ENCODE measurements around the gene CISTR.

- TF ChIP-seq, protein P1, sequence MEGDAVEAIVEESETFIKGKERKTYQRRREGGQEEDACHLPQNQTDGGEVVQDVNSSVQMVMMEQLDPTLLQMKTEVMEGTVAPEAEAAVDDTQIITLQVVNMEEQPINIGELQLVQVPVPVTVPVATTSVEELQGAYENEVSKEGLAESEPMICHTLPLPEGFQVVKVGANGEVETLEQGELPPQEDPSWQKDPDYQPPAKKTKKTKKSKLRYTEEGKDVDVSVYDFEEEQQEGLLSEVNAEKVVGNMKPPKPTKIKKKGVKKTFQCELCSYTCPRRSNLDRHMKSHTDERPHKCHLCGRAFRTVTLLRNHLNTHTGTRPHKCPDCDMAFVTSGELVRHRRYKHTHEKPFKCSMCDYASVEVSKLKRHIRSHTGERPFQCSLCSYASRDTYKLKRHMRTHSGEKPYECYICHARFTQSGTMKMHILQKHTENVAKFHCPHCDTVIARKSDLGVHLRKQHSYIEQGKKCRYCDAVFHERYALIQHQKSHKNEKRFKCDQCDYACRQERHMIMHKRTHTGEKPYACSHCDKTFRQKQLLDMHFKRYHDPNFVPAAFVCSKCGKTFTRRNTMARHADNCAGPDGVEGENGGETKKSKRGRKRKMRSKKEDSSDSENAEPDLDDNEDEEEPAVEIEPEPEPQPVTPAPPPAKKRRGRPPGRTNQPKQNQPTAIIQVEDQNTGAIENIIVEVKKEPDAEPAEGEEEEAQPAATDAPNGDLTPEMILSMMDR (conservative IDR thresholded peaks at IDR 0.05; ENCODE audit: low read depth, low read length) = no peak
- no peak for TF ChIP-seq EZH2 (IDR thresholded peaks at IDR 0.05; ENCODE audit: borderline replicate concordance, low read depth, low read length, poor library complexity, severe bottlenecking)
Observed at GRCh38 chr12:53717319-53717718, 34.5 kb downstream of the CISTR start.

All from A673 (cell line).